Testis (tissue), 2 donors: ENCODE measurements around the gene COL4A2.

ENCODE experiments used
- CTCF ChIP-seq, 3 experiments: fragments of 450-650 bp in 2 of 3; fragments of 200-600 bp in 1 of 3; sonication (generic) in 1 of 3; IDR thresholded peaks; one replicate each; pipeline ENCODE4 v1.5.1; 2016 to 2019; ENCODE audit warnings: antibody characterized with exemption in 3 of 3, mild to moderate bottlenecking in 2 of 3, moderate library complexity in 1 of 3
- POLR2A ChIP-seq: fragments of 450-650 bp; IDR thresholded peaks from one replicate; pipeline ENCODE4 v1.6.1; 2017; ENCODE audit warnings: antibody characterized with exemption, mild to moderate bottlenecking, moderate library complexity

- TF ChIP-seq CTCF (IDR thresholded peaks at IDR 0.05) (no peak), POLR2A (no peak)
Observed at GRCh38 chr13:110402299-110403069, 95.4 kb downstream of the COL4A2 start.
